HPDE6-E6E7 (cell line): Measurements from ENCODE around the gene NXF3.
"Not testable (repeated sequence)": the region's sequence is repeated elsewhere in the genome, so short reads cannot be mapped to it uniquely, and the experiment has no call there.

Experiments used
- DNase-seq: peaks from one replicate; pipeline ENCODE4 v3.0.0; 2011; ENCODE audit warnings: missing footprints; ENCODE audit errors: extremely low spot score

NXF3 gene

GRCh38 chrX:103051260-103051789 is 41.6 kb downstream of the NXF3 start:
- no peak for DNase-seq

- DNase-seq, result not testable (repeated sequence)
Measured at GRCh38 chrX:103033371-103033770, 59.6 kb downstream of the NXF3 start.
